Measurements from ENCODE around the gene SLC35F3.
"Not testable (repeated sequence)": the region's sequence is repeated elsewhere in the genome, so short reads cannot be mapped to it uniquely, and the experiment has no call there.

SLC35F3 gene

GRCh38 chr1:234300096-234300495, 395.6 kb downstream of the SLC35F3 start:
- peaks cover 12% of the 10 kb centered on the region for H3K27me3 Mint-ChIP-seq (ENCODE audit: low read depth)
- no peak for TF ChIP-seq CTCF (IDR thresholded peaks at IDR 0.05; ENCODE audit: unreplicated experiment in 3 of 3)

GRCh38 chr1:234301663-234302062, 397.2 kb downstream of the SLC35F3 start:
- not testable (repeated sequence) for H3K36me3 Mint-ChIP-seq (ENCODE audit: low read depth); H3K27ac Mint-ChIP-seq; H3K27me3 Mint-ChIP-seq (ENCODE audit: low read depth); H3K9me3 Mint-ChIP-seq; H3K4me1 Mint-ChIP-seq; H3K4me3 Mint-ChIP-seq

More at GRCh38 chr1:234300096-234300495, 395.6 kb downstream of the SLC35F3 start:
- Mint-ChIP-seq H3K36me3 (ENCODE audit: low read depth) (no peaks in the 10 kb centered on the region), H3K9me3 (no peaks in the 10 kb centered on the region), H3K4me1 (peaks cover 18% of the 10 kb centered on the region), H3K27ac (no peak overlapping the region), H3K4me3 (no peak overlapping the region)

GRCh38 chr1:234302354-234302962, 398.0 kb downstream of the SLC35F3 start:
- Mint-ChIP-seq H3K36me3 (ENCODE audit: low read depth) (no peaks in the 10 kb centered on the region), H3K4me1 (no peaks in the 10 kb centered on the region), H3K4me3 (no peak overlapping the region), H3K27me3 (ENCODE audit: low read depth) (peaks cover 7% of the 10 kb centered on the region), H3K27ac (no peak overlapping the region), H3K9me3 (no peaks in the 10 kb centered on the region)
- TF ChIP-seq CTCF (IDR thresholded peaks at IDR 0.05; ENCODE audit: unreplicated experiment in 3 of 3), result no peak

GRCh38 chr1:234303231-234303630, 398.8 kb downstream of the SLC35F3 start:
- no peak for TF ChIP-seq CTCF (IDR thresholded peaks at IDR 0.05; ENCODE audit: unreplicated experiment in 3 of 3)
- no peak overlapping the region for H3K4me3 Mint-ChIP-seq
- no peaks in the 10 kb centered on the region for H3K9me3 Mint-ChIP-seq
- no peaks in the 10 kb centered on the region for H3K36me3 Mint-ChIP-seq (ENCODE audit: low read depth)
- H3K27me3 Mint-ChIP-seq (ENCODE audit: low read depth), result peaks cover 4% of the 10 kb centered on the region
- H3K4me1 Mint-ChIP-seq, result no peaks in the 10 kb centered on the region
- H3K27ac Mint-ChIP-seq, result no peak overlapping the region

- Mint-ChIP-seq H3K9me3 (no peaks in the 10 kb centered on the region), H3K27me3 (ENCODE audit: low read depth) (peaks cover 12% of the 10 kb centered on the region), H3K4me3 (no peak overlapping the region), H3K4me1 (peaks cover 16% of the 10 kb centered on the region), H3K27ac (no peak overlapping the region), H3K36me3 (ENCODE audit: low read depth) (no peaks in the 10 kb centered on the region)
- TF ChIP-seq CTCF (IDR thresholded peaks at IDR 0.05; ENCODE audit: unreplicated experiment in 3 of 3), result no peak
Observed at GRCh38 chr1:234307726-234308125, 403.2 kb downstream of the SLC35F3 start.

GRCh38 chr1:234309243-234309597, 404.7 kb downstream of the SLC35F3 start:
- H3K4me1 Mint-ChIP-seq, result peaks cover 16% of the 10 kb centered on the region
- TF ChIP-seq CTCF (IDR thresholded peaks at IDR 0.05; ENCODE audit: unreplicated experiment in 3 of 3), result no peak
- no peak overlapping the region for H3K27ac Mint-ChIP-seq

More at GRCh38 chr1:234309243-234309597, 404.7 kb downstream of the SLC35F3 start:
- H3K27me3 Mint-ChIP-seq (ENCODE audit: low read depth), result peaks cover 12% of the 10 kb centered on the region
- H3K4me3 Mint-ChIP-seq, result no peak overlapping the region
- no peaks in the 10 kb centered on the region for H3K9me3 Mint-ChIP-seq
- no peaks in the 10 kb centered on the region for H3K36me3 Mint-ChIP-seq (ENCODE audit: low read depth)

Measured in nephron (organoid).